Stimulated activated naive B cell treated with anti-CD40 and anti-IgM and Interleukin-4, amounts not matched to agents 10 μg/mL and 1 μg/mL and 100 μg/mL, for 72 hours (primary cell): ENCODE results near the gene CRABP2.

Source experiments
- ATAC-seq, 2 donors: fragments of 150-1000 bp; cut with Tn5 transposase; replicated peaks; 2 replicates each; pipeline ENCODE4 v1.10.0; 2021; ENCODE audit warnings: moderate library complexity in 1 of 2
- DNase-seq: peaks from one replicate; pipeline ENCODE4 v3.0.0; 2021
- H3K27ac Mint-ChIP-seq: one replicate; pipeline ENCODE4 v1.8.0; 2022; ENCODE audit warnings: mild to moderate bottlenecking, mixed read lengths
- H3K27me3 Mint-ChIP-seq, 2 donors: one replicate each; pipeline ENCODE4 v1.8.0; 2022; ENCODE audit warnings: mixed read lengths in 2 of 2
- H3K36me3 Mint-ChIP-seq, 2 donors: one replicate each; pipeline ENCODE4 v1.8.0; 2022; ENCODE audit warnings: mixed read lengths in 2 of 2, mild to moderate bottlenecking in 1 of 2
- H3K4me1 Mint-ChIP-seq, 2 donors: one replicate each; pipeline ENCODE4 v1.8.0; 2022; ENCODE audit warnings: mixed read lengths in 2 of 2, mild to moderate bottlenecking in 1 of 2
- H3K4me3 Mint-ChIP-seq, 2 donors: one replicate each; pipeline ENCODE4 v1.8.0; 2022; ENCODE audit warnings: mild to moderate bottlenecking in 2 of 2, mixed read lengths in 2 of 2, moderate library complexity in 1 of 2
- H3K9me3 Mint-ChIP-seq, 2 donors: one replicate each; pipeline ENCODE4 v1.8.0; 2022; ENCODE audit warnings: mixed read lengths in 2 of 2, mild to moderate bottlenecking in 1 of 2

Gene CRABP2

DNA sequence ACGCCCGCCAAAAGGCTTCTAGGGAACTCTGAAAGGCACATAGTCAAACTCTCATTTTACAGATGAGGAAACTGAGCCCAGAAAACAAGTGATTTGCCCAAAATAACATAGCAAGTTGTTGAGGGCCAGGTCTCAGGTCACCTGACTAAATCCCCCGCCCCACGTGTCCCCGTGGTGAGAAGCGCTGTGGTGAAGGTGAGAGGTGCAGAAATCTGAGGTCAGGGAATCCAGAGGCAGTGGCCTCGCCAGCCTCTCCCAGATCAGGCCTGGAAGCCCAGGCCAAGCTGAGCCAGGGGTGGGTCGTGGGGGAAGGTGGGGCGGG is 41.0 kb upstream of the CRABP2 start:
- H3K9me3 Mint-ChIP-seq = peaks cover 0 to under 1% of the 10 kb centered on the region in 2 donors
- ATAC-seq = no peak
- H3K36me3 Mint-ChIP-seq = peaks cover 53 to 81% of the 10 kb centered on the region in 2 donors
- H3K27ac Mint-ChIP-seq = peak overlapping the region; percentile 94
- H3K4me1 Mint-ChIP-seq = peaks cover 55 to 72% of the 10 kb centered on the region in 2 donors
- DNase-seq = no peak
- no peaks in the 10 kb centered on the region for H3K27me3 Mint-ChIP-seq
- H3K4me3 Mint-ChIP-seq = peak overlapping the region; percentile 79 to 83

DNA sequence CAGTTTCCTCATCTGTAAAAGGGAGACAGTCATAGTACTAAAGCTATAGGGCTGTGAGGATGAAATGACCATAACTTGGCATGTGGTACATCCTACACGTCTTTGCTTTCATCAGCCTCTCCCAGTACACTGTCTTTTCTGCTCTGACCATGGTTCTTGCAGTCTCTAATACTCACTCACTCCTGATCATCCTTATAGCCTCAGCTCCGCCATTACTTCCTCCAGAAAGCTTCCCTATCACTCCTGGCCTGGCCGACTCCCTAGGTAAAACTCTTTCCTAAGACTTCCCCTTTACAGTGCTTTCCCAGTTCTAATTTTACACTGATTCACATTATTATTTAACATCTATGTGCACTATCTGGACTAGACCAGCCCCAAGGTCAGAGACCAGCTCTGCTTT is 40.5 kb upstream of the CRABP2 start:
- Mint-ChIP-seq H3K27ac (peak overlapping the region; percentile 15), H3K27me3 (no peaks in the 10 kb centered on the region), H3K4me1 (peaks cover 57 to 77% of the 10 kb centered on the region in 2 donors), H3K9me3 (peaks cover 0 to 2% of the 10 kb centered on the region in 2 donors), H3K36me3 (peaks cover 56 to 84% of the 10 kb centered on the region in 2 donors), H3K4me3 (no peak overlapping the region)
- ATAC-seq (no peak), DNase-seq (no peak)

DNA sequence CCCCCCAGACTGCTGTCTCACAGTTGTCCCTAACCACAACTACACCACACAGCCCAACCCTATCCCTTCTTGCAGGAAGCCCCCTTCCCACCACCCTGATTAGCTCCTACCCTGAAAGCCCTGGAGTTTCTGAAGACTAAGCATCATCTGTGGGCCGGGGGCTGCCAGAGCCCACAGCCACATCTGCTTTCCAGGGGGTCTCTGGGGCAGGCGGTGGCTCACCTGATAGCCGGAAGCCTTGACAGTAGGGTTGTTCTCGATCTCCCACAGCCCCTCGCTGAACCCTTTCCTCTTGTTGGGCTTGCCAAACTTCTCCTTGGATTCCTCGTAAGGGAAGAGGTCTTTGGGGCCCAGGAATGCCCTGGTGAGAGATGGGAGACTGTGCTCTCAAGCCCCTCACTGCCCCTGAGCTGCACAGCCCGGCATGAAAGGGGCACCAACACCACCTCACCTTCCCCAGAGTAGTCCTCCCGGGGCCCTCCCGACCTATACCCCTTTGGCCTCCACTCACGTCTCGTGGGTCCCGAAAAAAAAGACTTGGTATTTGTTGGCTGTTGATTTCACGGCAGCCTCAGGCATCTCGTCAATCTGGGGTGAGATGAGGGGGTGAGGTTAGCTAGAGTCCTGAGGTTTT is 39.5 kb upstream of the CRABP2 start:
- no peaks in the 10 kb centered on the region for H3K27me3 Mint-ChIP-seq
- ATAC-seq = no peak
- peaks cover 52 to 80% of the 10 kb centered on the region in 2 donors for H3K4me1 Mint-ChIP-seq
- H3K36me3 Mint-ChIP-seq = peaks cover 60 to 79% of the 10 kb centered on the region in 2 donors
- H3K9me3 Mint-ChIP-seq = peaks cover 0 to 2% of the 10 kb centered on the region in 2 donors
- peak overlapping the region; percentile 70 for H3K27ac Mint-ChIP-seq
- no peak overlapping the region for H3K4me3 Mint-ChIP-seq
- DNase-seq = no peak

DNA sequence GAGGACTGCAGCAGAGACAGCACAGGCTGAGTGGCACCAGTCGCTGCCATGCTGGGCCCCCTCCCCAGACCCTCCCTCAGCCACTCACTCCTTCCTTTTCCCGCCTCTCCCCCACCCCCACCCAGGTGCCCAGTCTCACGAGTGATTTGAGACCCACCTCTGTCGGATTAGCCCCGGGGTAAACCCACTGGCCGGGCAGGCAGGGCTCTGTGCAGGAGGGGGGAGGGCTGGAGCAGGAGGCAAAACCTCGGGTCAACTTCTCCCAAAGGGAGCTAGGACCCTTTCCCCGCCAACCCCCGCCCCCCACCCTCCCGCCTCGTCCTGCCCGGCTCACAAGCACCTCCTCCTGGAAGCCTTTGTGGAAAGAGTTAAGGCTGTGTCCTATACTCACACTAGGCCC is 39.0 kb upstream of the CRABP2 start:
- Mint-ChIP-seq H3K27ac (peak overlapping the region; percentile 70), H3K9me3 (peaks cover 0 to 2% of the 10 kb centered on the region in 2 donors), H3K27me3 (no peaks in the 10 kb centered on the region), H3K36me3 (peaks cover 55 to 75% of the 10 kb centered on the region in 2 donors), H3K4me1 (peaks cover 47 to 74% of the 10 kb centered on the region in 2 donors), H3K4me3 (no peak overlapping the region)
- DNase-seq (no peak), ATAC-seq (no peak)

DNA sequence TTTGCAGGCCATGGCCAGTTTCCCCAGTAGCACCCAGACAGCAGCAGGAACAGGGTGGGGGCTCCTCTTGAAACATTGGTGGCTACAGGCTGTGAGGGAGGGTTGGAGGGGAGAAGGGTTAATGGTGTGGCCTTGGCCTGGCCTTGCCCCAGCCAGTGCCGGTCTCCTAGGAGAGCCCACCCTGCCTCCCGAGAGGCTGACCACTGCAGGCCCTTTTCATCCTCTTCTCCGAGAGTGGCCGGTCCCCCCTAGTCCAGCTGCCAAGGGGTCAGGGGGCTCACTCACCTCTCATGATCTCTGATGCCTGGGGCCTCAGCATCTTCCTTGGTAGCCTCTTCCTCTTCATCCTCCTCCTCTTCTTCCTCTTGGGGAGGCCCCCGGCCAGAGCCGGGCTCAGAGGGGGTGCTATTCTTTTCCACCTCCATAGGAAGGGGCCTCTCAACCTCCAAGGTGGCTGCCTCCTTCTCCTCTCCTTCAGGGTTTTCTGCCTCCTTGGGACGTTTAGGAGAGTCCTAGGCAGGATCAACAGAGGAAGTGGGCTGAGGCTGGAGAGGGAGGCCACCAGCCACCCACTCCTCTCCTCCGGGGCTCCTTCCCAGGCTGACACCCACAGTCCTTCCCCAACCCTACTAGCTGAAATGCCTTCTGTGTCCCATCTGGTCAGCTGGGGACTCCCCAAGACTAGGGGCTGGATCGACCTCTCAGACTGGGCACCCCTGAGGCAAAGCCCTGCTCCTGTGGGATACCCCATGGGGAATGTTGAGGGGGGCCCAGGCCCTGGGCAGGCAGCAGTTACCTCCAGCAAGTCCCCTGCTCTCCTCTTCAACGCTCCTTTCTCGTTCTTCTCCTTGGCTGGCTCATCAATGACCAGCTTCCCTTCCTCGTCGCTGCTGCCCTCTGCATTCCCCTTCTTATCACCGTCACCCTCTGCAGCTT is 38.3 kb upstream of the CRABP2 start:
- ATAC-seq = no peak
- peak overlapping the region; percentile 63 for H3K27ac Mint-ChIP-seq
- H3K4me1 Mint-ChIP-seq = peaks cover 42 to 67% of the 10 kb centered on the region in 2 donors
- H3K9me3 Mint-ChIP-seq = peaks cover 0 to 2% of the 10 kb centered on the region in 2 donors
- H3K27me3 Mint-ChIP-seq = no peaks in the 10 kb centered on the region
- peaks cover 51 to 75% of the 10 kb centered on the region in 2 donors for H3K36me3 Mint-ChIP-seq
- H3K4me3 Mint-ChIP-seq = no peak overlapping the region
- DNase-seq = no peak

DNA sequence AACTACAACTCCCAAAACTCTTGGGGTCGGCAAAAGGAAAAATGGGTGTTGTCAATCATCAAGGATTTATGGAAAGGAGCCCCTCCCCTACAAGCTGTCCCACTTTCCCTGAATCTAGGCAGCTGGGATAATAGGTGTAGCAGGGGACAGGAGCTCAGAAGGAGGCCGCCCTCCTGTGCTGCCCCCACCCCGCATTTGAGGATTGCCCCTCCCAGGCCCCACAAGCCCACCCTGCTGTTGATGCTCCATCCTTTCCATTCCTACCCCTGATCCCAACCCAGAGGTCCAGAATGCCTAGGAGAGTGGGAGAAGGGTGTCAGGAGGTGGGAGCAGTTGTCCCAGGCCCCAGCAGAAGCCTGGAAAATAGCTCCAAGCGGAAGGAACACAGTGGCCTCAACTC is 37.4 kb upstream of the CRABP2 start:
- Mint-ChIP-seq H3K9me3 (peaks cover 0 to 2% of the 10 kb centered on the region in 2 donors), H3K27me3 (no peaks in the 10 kb centered on the region), H3K4me1 (peaks cover 37 to 59% of the 10 kb centered on the region in 2 donors), H3K36me3 (peaks cover 53 to 78% of the 10 kb centered on the region in 2 donors), H3K27ac (peak overlapping the region; percentile 44), H3K4me3 (no peak overlapping the region)
- ATAC-seq (no peak), DNase-seq (no peak)

DNA sequence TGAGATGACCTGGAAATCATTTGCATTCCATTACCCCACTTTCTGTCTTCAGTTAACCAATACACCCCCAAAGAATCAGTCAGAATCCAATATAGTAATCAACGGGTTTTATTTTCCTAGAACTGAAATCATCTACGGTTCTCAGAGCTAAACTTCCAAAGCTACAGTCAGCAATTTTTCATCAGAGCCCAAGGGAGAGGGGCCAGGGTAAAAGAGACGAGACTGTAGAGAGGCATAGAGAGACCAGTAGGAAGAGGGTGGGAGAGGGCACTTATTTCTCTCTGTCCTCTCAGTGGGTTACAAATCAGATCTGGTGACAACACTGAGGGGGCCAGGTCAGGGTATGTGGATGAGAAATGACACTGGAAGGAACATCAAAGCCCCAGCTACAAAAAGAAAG is 36.6 kb upstream of the CRABP2 start:
- DNase-seq (no peak), ATAC-seq (no peak)
- H3K4me3 Mint-ChIP-seq = peak overlapping the region; percentile 94 to 96
- H3K27ac Mint-ChIP-seq = peak overlapping the region; percentile 98
- H3K27me3 Mint-ChIP-seq = no peaks in the 10 kb centered on the region
- H3K4me1 Mint-ChIP-seq = peaks cover 34 to 52% of the 10 kb centered on the region in 2 donors
- peaks cover 0 to 2% of the 10 kb centered on the region in 2 donors for H3K9me3 Mint-ChIP-seq
- peaks cover 53 to 79% of the 10 kb centered on the region in 2 donors for H3K36me3 Mint-ChIP-seq

DNA sequence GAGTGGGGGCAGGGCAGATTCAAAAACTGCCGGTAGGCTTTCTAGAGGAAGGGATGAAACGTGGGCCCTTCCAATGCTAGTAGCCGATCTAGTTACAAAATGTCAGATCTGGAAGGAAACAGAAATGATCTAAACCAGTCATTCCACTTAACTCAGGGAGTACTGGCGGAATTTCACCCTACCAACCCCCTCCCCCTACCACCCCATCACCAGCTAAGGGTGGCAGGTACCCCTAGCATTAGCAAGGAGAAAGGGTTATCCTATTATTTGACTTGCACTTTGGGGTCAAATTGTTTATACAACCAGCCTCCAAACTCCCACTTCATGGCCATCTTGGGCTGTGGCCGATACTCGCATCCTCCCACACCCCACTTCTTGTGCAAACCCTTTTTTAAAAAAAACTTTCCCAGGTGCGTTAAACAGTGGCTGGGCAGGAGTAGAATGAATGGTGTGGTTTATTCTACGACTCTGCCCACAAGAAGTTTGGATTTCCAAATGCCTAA is 36.1 kb upstream of the CRABP2 start:
- peak overlapping the region; percentile 94 to 96 for H3K4me3 Mint-ChIP-seq
- peaks cover 54 to 77% of the 10 kb centered on the region in 2 donors for H3K36me3 Mint-ChIP-seq
- H3K27ac Mint-ChIP-seq = peak overlapping the region; percentile 98
- peaks cover 0 to 2% of the 10 kb centered on the region in 2 donors for H3K9me3 Mint-ChIP-seq
- DNase-seq (no peak), ATAC-seq (no peak)
- peaks cover 32 to 47% of the 10 kb centered on the region in 2 donors for H3K4me1 Mint-ChIP-seq
- no peaks in the 10 kb centered on the region for H3K27me3 Mint-ChIP-seq

DNA sequence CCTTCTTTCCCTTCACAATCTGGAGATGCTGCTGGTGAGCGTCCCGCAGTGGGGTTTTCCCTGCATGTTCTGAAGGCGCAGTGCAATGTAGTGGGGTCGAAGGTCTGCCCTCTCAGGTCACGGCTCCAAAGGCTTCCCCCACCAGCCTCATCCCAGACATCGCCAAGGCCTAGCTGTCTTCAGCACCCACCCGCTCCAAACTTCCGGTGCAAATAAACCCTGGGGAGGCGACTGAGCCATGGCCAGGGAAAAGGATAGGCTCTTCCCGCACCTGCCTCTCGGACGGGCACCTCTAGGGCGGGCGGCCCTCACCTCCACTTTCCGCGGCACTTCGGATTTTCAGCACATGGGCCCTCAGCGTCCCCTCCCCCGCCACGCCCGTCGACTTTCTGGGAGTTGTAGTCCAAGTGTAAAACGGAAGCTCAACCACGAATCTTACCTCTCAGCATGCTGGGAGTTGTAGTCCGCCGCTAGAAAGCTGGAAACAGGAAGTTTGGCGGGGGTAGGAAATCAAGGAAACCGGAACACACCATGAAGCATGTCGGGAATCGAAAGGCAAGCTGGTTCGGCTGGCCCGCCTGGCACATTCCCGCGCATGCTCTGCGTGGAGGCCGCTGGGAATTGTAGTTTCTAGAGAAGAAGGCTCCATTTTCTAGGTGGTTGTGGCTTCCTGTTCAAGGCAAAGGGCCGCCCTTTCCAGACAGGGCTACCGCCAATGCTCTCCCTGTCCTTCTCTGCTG is 35.5 kb upstream of the CRABP2 start, which contains the start of gene MRPL24:
Gene MRPL24 (minus strand): TSS at position 348 of the 740 bp plus-strand sequence. CDS start 2,384 bp downstream, outside the sequence.
- Mint-ChIP-seq H3K36me3 (peaks cover 54 to 75% of the 10 kb centered on the region in 2 donors), H3K9me3 (peaks cover 0 to 2% of the 10 kb centered on the region in 2 donors), H3K4me3 (peak within 1 kb of the TSS; percentile 94 to 96), H3K27me3 (no peaks in the 10 kb centered on the region), H3K27ac (peak within 1 kb of the TSS; percentile 98), H3K4me1 (peaks cover 28 to 41% of the 10 kb centered on the region in 2 donors)
- DNase-seq (peak; percentile 97), ATAC-seq (peak; percentile 92 to 93)

DNA sequence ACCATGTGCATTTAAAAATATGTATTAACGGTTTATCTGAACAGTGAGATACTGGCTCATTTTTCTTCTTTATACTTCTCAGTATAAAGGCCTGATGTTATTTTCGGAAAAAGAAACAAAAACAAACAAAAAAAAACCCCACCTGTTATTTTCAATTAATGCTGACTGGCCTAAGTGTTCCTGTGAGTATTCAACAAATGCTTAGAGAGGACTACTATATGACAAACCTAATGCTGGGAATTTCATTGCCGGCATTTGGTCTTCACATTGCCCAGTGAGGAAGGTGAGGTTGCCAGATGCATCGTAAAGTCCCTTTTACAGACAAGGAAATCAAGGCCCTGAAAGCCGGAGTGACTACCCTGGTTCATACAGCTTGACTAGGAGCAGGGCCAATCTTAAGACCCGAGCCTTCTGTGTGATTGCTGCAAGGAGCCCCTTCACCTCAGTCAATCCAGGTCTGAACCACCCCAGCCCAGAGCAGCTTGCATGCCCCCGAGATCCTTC is 34.9 kb upstream of the CRABP2 start:
- Mint-ChIP-seq H3K27ac (peak overlapping the region; percentile 98), H3K4me1 (peaks cover 22 to 35% of the 10 kb centered on the region in 2 donors), H3K9me3 (peaks cover 0 to 2% of the 10 kb centered on the region in 2 donors), H3K36me3 (peaks cover 49 to 70% of the 10 kb centered on the region in 2 donors), H3K4me3 (peak overlapping the region; percentile 94 to 96), H3K27me3 (no peaks in the 10 kb centered on the region)
- ATAC-seq (peak in 1 of 2 donors; percentile 12), DNase-seq (no peak)

DNA sequence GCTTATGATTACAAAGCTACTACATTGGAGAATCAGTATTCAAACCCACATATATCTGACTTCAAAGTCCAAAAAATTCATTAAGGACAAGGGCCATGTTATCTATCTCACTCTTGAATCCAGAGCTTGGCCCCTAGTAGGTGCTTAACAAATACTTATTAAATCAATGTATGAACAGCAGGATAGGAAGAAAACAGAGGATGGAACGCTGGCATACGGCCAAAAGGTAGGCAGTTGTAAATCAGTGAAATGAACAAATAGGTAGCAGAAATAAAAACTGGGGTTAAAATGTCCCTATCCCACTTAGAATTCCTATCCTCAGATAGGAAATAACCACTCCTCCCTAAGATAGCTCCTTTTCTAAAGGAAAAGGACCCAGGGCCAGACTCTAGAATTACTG is 33.5 kb upstream of the CRABP2 start:
- Mint-ChIP-seq H3K4me3 (no peak overlapping the region), H3K9me3 (peaks cover 0 to 2% of the 10 kb centered on the region in 2 donors), H3K27me3 (no peaks in the 10 kb centered on the region), H3K4me1 (peaks cover 20 to 27% of the 10 kb centered on the region in 2 donors), H3K27ac (no peak overlapping the region), H3K36me3 (peaks cover 38 to 59% of the 10 kb centered on the region in 2 donors)
- DNase-seq (no peak), ATAC-seq (no peak)

DNA sequence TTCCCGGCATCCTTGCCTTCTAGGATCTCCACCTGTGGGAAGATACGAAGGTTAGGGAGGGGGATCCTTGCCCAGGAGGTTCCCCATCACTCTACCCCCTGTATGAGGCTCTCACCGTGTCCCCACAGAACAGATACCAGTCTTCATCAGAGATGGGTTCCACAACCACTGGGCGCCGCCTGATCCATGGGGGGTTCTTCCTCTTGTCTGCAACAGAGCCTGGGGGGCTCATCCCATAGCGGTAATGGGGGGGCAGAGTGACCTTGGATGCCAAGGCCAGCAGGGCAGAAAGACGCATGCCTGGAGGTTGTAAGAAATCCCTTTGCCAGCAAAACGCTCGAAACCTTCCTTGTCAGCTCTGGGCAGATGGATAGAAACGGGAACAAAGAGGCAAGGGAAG is 33.0 kb upstream of the CRABP2 start:
- no peak for DNase-seq
- Mint-ChIP-seq H3K9me3 (peaks cover 0 to 2% of the 10 kb centered on the region in 2 donors), H3K4me3 (no peak overlapping the region), H3K27ac (no peak overlapping the region), H3K36me3 (peaks cover 36 to 53% of the 10 kb centered on the region in 2 donors), H3K27me3 (no peaks in the 10 kb centered on the region), H3K4me1 (peaks cover 20 to 27% of the 10 kb centered on the region in 2 donors)
- ATAC-seq = no peak

DNA sequence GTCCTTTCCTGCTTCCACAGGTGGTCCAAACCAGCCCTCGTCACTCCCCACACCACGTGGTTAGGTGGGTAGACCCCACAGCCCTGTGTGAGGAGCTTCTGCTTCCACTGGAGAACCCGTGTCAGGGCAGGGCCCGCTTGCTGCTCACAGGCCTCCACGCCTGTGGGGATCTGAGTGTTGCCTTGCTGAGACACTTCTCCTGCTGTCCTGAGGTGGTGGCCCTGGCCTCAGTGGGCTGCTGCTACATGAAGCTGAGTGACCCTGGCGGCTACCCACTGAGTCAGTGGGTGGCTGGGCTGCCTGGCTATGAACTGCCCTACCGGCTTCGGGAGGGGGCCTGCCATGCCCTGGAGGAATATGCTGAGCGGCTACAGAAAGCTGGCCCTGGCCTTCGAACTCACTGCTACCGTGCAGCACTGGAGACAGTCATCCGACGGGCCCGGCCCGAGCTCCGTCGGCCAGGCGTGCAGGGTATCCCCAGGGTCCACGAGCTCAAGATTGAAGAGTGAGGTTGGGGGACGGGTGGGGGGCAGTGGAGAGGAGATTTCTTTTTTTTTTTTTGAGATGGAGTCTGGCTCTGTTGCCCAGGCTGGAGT is 28.7 kb upstream of the CRABP2 start:
- Mint-ChIP-seq H3K27ac (no peak overlapping the region), H3K4me1 (peaks cover 15 to 18% of the 10 kb centered on the region in 2 donors), H3K36me3 (peaks cover 28 to 46% of the 10 kb centered on the region in 2 donors), H3K9me3 (no peaks in the 10 kb centered on the region), H3K4me3 (no peak overlapping the region), H3K27me3 (no peaks in the 10 kb centered on the region)
- no peak for ATAC-seq
- no peak for DNase-seq
